T-helper 2 cell (primary cell): ENCODE data around the gene APC2.

Source experiments
- DNase-seq, 5 experiments: peaks; one replicate each; pipeline versions ENCODE4 v3.0.0 to v3.0.0-alpha.2; 2012 to 2022

Gene APC2

GRCh38 chr19:1482361-1483130 is 32.6 kb downstream of the APC2 start:
- no peak for DNase-seq

- DNase-seq, result no peak
Observed at GRCh38 chr19:1483131-1483978, 33.4 kb downstream of the APC2 start.

GRCh38 chr19:1483979-1484428 is 34.1 kb downstream of the APC2 start:
- no peak for DNase-seq

GRCh38 chr19:1486720-1487575 is 37.0 kb downstream of the APC2 start:
- DNase-seq, result no peak

- no peak for DNase-seq
Observed at GRCh38 chr19:1487576-1488281, 37.8 kb downstream of the APC2 start.

- DNase-seq, result no peak
Observed at GRCh38 chr19:1488282-1488601, 38.3 kb downstream of the APC2 start.

- DNase-seq, result peak in 2 of 5 experiments; percentile 8 to 65
Observed at GRCh38 chr19:1489463-1490310, 39.8 kb downstream of the APC2 start.

GRCh38 chr19:1490311-1491113 is 40.6 kb downstream of the APC2 start, which contains the start of gene PCSK4:
Gene PCSK4 (minus strand): TSS chr19:1490350. CDS start chr19:1490346, 4 bp downstream.
- DNase-seq, result peak; percentile 91 to 97 (median 96)

GRCh38 chr19:1491114-1491848 is 41.4 kb downstream of the APC2 start, which contains the start of gene REEP6:
Gene REEP6 (plus strand): TSS chr19:1491181. CDS start chr19:1491270, 89 bp downstream.
- no peak for DNase-seq

- no peak for DNase-seq
Observed at GRCh38 chr19:1491849-1492170, 41.9 kb downstream of the APC2 start.

- no peak for DNase-seq
Observed at GRCh38 chr19:1492474-1493006, 42.6 kb downstream of the APC2 start.

GRCh38 chr19:1494115-1494815 is 44.3 kb downstream of the APC2 start:
- no peak for DNase-seq

GRCh38 chr19:1495051-1495798 is 45.3 kb downstream of the APC2 start:
- no peak for DNase-seq

- DNase-seq, result no peak
Observed at GRCh38 chr19:1495799-1496713, 46.1 kb downstream of the APC2 start.

GRCh38 chr19:1496714-1497577 is 47.0 kb downstream of the APC2 start:
- DNase-seq, result no peak
